GM21526 (cell line): ENCODE results near the gene SEPTIN1.
A peak's percentile ranks its signal among the peaks of the same experiment; 100 is the strongest.
"Not testable (repeated sequence)": the region's sequence is repeated elsewhere in the genome, so short reads cannot be mapped to it uniquely, and the experiment has no call there.

ENCODE experiments used
- ATAC-seq: cut with Tn5 transposase; IDR thresholded peaks from one replicate; pipeline ENCODE4 v1.9.1; 2021; ENCODE audit warnings: moderate library complexity; ENCODE audit not compliant: unreplicated experiment, low FRiP score

The SEPTIN1 gene

GRCh38 chr16:30406795-30407101 is 24.4 kb upstream of the SEPTIN1 start:
- no peak for ATAC-seq

GRCh38 chr16:30401768-30402425 is 19.5 kb upstream of the SEPTIN1 start:
- no peak for ATAC-seq

- ATAC-seq = no peak
These were observed 17.2 kb upstream of the SEPTIN1 start for GRCh38 chr16:30399435-30400186.

GRCh38 chr16:30398661-30399434 is 16.5 kb upstream of the SEPTIN1 start:
- no peak for ATAC-seq

- no peak for ATAC-seq
These were observed 15.7 kb upstream of the SEPTIN1 start for GRCh38 chr16:30397776-30398660.

- no peak for ATAC-seq
These were observed 14.7 kb upstream of the SEPTIN1 start for GRCh38 chr16:30397056-30397455.

- ATAC-seq = not testable (repeated sequence)
These were observed 14.3 kb upstream of the SEPTIN1 start for GRCh38 chr16:30396627-30397026.

- ATAC-seq = no peak
These were observed 13.7 kb upstream of the SEPTIN1 start for GRCh38 chr16:30395992-30396585.

GRCh38 chr16:30395155-30395991 is 13.0 kb upstream of the SEPTIN1 start, which contains the start of gene ZNF48:
Gene ZNF48, plus strand, starts transcription at chr16:30395420. Its CDS starts 375 bp downstream, at chr16:30395795.
- peak; percentile 47 for ATAC-seq

- no peak for ATAC-seq
These were observed 12.3 kb upstream of the SEPTIN1 start for GRCh38 chr16:30394592-30395154.

GRCh38 chr16:30383521-30383920 is 1.2 kb upstream of the SEPTIN1 start:
- no peak for ATAC-seq

- ATAC-seq = no peak
These were observed 895 bp downstream of the SEPTIN1 start for GRCh38 chr16:30381291-30382041.

GRCh38 chr16:30380803-30381208 is 1.6 kb downstream of the SEPTIN1 start:
- ATAC-seq = no peak

GRCh38 chr16:30380072-30380802 is 2.1 kb downstream of the SEPTIN1 start:
- no peak for ATAC-seq

GRCh38 chr16:30379158-30379783 is 3.1 kb downstream of the SEPTIN1 start:
- no peak for ATAC-seq

GRCh38 chr16:30378236-30379157 is 3.9 kb downstream of the SEPTIN1 start:
- ATAC-seq = peak; percentile 72
